Measurements from ENCODE around the gene ZBTB46. TPM values are rescaled to one million over a fixed set of nuclear protein-coding genes. Genes with fewer than 3 reads are reported as not detected.

ZBTB46 gene
- total RNA-seq, 6 experiments from 2014 or later, result 1.2 to 4.2 (median 2.4) TPM

DNA sequence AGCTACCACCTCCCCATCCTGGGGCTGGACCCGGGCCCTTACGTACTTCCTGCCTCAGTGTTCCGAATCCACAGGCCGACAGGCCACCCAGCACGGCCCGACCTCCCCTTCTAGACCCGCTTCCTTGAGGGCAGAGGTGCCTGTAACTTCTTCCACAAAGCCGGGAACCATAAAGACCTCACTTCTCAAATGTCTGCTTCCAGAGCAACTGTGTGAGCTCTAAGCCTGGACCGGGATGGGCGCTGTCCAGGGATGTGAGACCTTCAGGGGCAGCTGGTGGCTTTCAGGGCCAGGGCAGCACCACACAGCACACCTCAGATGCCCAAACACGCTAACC lies 82.2 kb downstream of the ZBTB46 start:
- ATAC-seq, result no peak
- TF ChIP-seq POLR2A (IDR thresholded peaks at IDR 0.05), result no peak
- TF ChIP-seq, protein P1, sequence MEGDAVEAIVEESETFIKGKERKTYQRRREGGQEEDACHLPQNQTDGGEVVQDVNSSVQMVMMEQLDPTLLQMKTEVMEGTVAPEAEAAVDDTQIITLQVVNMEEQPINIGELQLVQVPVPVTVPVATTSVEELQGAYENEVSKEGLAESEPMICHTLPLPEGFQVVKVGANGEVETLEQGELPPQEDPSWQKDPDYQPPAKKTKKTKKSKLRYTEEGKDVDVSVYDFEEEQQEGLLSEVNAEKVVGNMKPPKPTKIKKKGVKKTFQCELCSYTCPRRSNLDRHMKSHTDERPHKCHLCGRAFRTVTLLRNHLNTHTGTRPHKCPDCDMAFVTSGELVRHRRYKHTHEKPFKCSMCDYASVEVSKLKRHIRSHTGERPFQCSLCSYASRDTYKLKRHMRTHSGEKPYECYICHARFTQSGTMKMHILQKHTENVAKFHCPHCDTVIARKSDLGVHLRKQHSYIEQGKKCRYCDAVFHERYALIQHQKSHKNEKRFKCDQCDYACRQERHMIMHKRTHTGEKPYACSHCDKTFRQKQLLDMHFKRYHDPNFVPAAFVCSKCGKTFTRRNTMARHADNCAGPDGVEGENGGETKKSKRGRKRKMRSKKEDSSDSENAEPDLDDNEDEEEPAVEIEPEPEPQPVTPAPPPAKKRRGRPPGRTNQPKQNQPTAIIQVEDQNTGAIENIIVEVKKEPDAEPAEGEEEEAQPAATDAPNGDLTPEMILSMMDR (IDR thresholded peaks at IDR 0.05), result no peak
- Histone ChIP-seq H3K4me1 (peaks cover 0 to 4% (median 0%) of the 10 kb centered on the region in 4 donors), H3K27me3 (no peaks in the 10 kb centered on the region), H3K4me3 (no peak overlapping the region), H3K36me3 (no peaks in the 10 kb centered on the region), H3K27ac (no peak overlapping the region), H3K9me3 (no peaks in the 10 kb centered on the region)
- intact Hi-C loops (cut with DNase I), result no loop called here
- 90% methylated on average over 10 of the region's 11 CpGs for WGBS (ENCODE audit: insufficient coverage, low coverage, low lambda C conversion rate, missing lambda C conversion rate)
- peak in 1 of 3 donors; percentile 50 for DNase-seq

DNA sequence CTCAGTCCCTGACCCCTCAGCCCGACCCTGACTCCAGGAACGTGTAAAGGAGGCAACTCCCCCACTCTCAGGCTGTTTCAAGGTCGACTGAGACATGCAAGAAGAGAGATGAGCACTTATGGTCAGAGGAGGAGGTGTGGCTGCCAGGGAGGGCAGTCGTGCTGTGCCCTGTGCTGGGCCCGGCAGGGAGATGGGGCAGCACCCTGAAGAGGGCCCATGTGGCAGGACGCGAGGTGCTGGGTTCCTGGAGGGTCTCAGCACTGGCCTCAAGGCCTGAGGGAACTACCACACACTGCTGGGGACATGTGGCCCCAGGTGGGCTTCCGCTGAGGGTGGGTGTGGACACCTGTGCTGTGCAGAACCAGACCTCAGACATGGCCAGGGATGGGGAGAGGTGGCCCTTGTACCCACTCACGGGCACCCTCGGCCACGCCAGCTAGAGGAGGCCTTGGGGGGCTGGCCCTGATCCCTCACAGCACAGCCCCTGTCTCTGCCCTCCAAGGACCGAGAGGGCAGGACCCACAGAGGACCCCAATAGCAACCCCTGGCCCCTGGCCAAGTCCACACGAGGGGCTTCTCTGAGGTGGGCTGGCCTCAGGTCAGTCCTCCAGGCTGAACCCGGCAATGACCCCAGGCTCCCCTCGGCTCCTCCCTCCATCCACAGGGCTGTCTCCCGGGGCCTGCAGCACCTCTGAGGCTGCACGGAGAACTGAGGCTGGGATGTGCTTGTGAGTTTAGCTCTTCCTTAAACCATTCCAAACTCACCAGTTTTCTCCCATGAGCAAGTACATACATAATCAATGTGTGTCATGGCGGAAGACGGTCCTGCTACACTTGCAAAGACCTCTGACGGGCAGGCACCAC lies 82.8 kb downstream of the ZBTB46 start:
- Histone ChIP-seq H3K36me3 (peaks cover 0 to under 1% (median 0%) of the 10 kb centered on the region in 4 donors), H3K9me3 (no peaks in the 10 kb centered on the region), H3K4me1 (peaks cover 0 to 10% (median under 1%) of the 10 kb centered on the region in 4 donors), H3K27me3 (no peaks in the 10 kb centered on the region), H3K4me3 (no peak overlapping the region), H3K27ac (no peak overlapping the region)
- DNase-seq (peak in 1 of 3 donors; percentile 50), ATAC-seq (no peak)
- TF ChIP-seq POLR2A (IDR thresholded peaks at IDR 0.05), result no peak
- TF ChIP-seq, protein P1 (IDR thresholded peaks at IDR 0.05), result no peak
- WGBS (ENCODE audit: insufficient coverage, low coverage, low lambda C conversion rate, missing lambda C conversion rate), result 79% methylated on average over 3 of the region's 20 CpGs
- intact Hi-C loops (cut with DNase I), result no loop called here

DNA sequence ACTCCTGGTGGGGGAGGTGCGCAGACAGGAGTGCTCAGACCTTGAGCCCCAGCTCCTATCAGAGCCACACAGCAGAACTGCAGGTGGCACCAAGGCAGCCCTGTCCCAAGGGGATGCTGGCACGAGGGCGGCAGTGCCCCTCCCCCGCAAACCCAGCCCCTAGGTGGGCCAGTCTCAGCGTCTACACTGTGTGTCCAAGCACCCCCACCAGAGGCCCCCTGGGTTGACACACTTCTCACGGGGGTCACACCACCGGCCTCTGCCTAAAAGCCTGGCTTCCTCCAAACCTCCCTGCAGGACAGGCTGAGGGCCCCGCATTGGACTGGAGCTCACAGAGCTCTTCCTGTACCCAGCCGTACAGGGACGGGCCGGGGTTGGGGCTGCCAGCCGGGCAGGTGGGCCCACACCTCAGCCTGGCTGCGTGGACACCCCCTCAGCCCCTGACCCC lies 83.4 kb downstream of the ZBTB46 start:
- intact Hi-C loops (cut with DNase I), result no loop called here

DNA sequence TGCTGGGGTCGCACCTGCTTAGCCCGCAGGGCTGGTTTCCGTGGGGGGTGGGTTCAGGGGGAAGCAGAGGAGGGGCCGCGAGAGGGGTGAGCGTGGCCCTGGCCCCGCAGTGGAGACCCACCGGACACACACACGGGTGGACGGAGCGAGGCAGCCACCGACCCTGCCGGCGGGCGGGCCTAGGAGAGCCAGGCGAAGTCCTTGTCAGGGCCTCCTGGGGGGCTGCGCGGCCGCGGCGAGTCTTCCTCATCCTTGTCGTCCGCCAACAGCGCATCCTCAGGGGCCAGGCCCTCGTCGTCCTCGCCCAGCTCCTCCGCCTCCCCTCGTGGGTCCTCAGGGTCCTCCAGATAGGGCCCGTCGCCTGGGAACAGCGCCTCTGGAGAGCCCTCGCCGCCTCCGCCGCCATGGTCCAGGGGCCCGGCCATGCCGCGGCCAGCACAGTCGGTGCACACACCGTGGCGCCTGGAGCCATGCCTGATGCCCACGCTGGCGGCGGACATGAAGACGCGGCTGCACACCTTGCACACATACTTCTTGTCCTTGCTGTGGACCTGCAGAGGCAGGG lies 84.2 kb downstream of the ZBTB46 start:
- intact Hi-C loops (cut with DNase I), result no loop called here
- ATAC-seq, result no peak
- Histone ChIP-seq H3K4me3 (no peak overlapping the region), H3K36me3 (peaks cover 0 to 11% (median 7%) of the 10 kb centered on the region in 4 donors), H3K27me3 (no peaks in the 10 kb centered on the region), H3K9me3 (no peaks in the 10 kb centered on the region), H3K27ac (no peak overlapping the region), H3K4me1 (peaks cover 0 to 25% (median 8%) of the 10 kb centered on the region in 4 donors)
- TF ChIP-seq POLR2A (IDR thresholded peaks at IDR 0.05), result no peak
- TF ChIP-seq, protein P1 (IDR thresholded peaks at IDR 0.05), result no peak
- DNase-seq, result peak in 2 of 3 donors; percentile 20 to 53
- no CpG with 5 or more reads among the region's 47 CpGs for WGBS (ENCODE audit: insufficient coverage, low coverage, low lambda C conversion rate, missing lambda C conversion rate)

More for the DNA sequence above, 83.4 kb downstream of the ZBTB46 start:
- H3K27me3 ChIP-seq, result no peaks in the 10 kb centered on the region
- peaks cover 0 to 16% (median 4%) of the 10 kb centered on the region in 4 donors for H3K4me1 ChIP-seq
- DNase-seq (peak in 1 of 3 donors; percentile 53), ATAC-seq (no peak)
- H3K9me3 ChIP-seq, result no peaks in the 10 kb centered on the region
- H3K27ac ChIP-seq, result no peak overlapping the region
- 16% methylated on average over 2 of the region's 13 CpGs for WGBS (ENCODE audit: insufficient coverage, low coverage, low lambda C conversion rate, missing lambda C conversion rate)
- no peak overlapping the region for H3K4me3 ChIP-seq
- TF ChIP-seq POLR2A (IDR thresholded peaks at IDR 0.05), result no peak
- TF ChIP-seq, protein P1 (IDR thresholded peaks at IDR 0.05), result no peak
- H3K36me3 ChIP-seq, result peaks cover 0 to 7% (median 4%) of the 10 kb centered on the region in 4 donors
